Stimulated activated memory B cell treated with anti-CD40 and anti-IgM and Interleukin-4, amounts not matched to agents 10 μg/mL and 1 μg/mL and 100 μg/mL, for 72 hours (primary cell): Measurements from ENCODE around the gene HAGHL.

Experiments
- ATAC-seq: fragments of 150-1000 bp; cut with Tn5 transposase; 2 replicates; pipeline ENCODE4 v1.10.0; 2021
- H3K27ac Mint-ChIP-seq: one replicate; pipeline ENCODE4 v1.8.0; 2022; ENCODE audit warnings: mild to moderate bottlenecking, mixed read lengths
- H3K27me3 Mint-ChIP-seq: one replicate; pipeline ENCODE4 v1.8.0; 2022; ENCODE audit warnings: mixed read lengths
- H3K36me3 Mint-ChIP-seq: one replicate; pipeline ENCODE4 v1.8.0; 2022; ENCODE audit warnings: mixed read lengths
- H3K4me1 Mint-ChIP-seq: one replicate; pipeline ENCODE4 v1.8.0; 2022; ENCODE audit warnings: mixed read lengths
- H3K4me3 Mint-ChIP-seq: one replicate; pipeline ENCODE4 v1.8.0; 2022; ENCODE audit warnings: mild to moderate bottlenecking, moderate library complexity, mixed read lengths
- H3K9me3 Mint-ChIP-seq: one replicate; pipeline ENCODE4 v1.8.0; 2022; ENCODE audit warnings: mixed read lengths

Gene HAGHL

DNA sequence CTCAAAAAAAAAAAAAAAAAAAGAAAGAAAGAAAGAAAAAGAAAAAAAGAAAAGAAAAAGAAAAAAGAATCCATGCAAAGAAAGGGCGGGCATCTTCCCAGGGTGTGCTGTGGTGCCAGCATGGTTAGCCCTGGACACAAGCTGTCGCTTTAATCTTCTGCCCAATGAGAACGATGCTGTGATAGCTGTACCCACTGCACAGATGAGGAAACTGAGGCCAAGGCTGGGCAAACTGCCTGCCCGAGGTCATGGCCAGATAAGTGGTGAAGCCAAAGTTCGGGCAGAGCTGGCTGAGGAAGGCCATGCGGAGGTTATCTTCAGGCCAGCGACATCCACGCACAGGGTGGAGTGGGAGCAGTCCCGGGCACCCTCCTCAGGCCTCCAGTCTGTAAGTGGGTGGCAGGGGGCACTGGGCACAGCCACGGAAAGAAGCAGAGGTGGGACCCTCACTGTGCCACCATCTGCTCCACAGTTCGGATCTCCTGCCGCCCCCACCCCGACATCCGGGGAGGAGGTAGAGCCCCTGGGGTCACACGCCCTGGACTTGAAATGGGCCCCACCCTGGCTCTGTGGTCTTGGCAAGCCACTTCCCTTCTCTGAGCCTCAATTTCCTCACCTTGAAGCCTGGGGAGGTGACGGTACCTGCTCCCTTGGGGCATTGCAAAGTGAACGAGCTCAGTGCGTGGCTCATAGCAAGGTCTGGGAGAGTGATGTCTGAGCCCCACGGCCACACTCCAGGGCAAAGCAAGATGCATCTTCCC is 27.8 kb upstream of the HAGHL start:
- no peak overlapping the region for H3K4me3 Mint-ChIP-seq
- H3K27me3 Mint-ChIP-seq, result peaks cover 63% of the 10 kb centered on the region
- H3K9me3 Mint-ChIP-seq, result no peaks in the 10 kb centered on the region
- no peak overlapping the region for H3K27ac Mint-ChIP-seq
- peaks cover 28% of the 10 kb centered on the region for H3K4me1 Mint-ChIP-seq
- no peaks in the 10 kb centered on the region for H3K36me3 Mint-ChIP-seq
- no peak for ATAC-seq

- no peak overlapping the region for H3K4me3 Mint-ChIP-seq
- H3K4me1 Mint-ChIP-seq, result peaks cover 15% of the 10 kb centered on the region
- H3K27ac Mint-ChIP-seq, result no peak overlapping the region
- H3K9me3 Mint-ChIP-seq, result no peaks in the 10 kb centered on the region
- H3K27me3 Mint-ChIP-seq, result peaks cover 65% of the 10 kb centered on the region
- ATAC-seq, result no peak
- no peaks in the 10 kb centered on the region for H3K36me3 Mint-ChIP-seq
Measured at GRCh38 chr16:700684-701584, 26.0 kb upstream of the HAGHL start.

DNA sequence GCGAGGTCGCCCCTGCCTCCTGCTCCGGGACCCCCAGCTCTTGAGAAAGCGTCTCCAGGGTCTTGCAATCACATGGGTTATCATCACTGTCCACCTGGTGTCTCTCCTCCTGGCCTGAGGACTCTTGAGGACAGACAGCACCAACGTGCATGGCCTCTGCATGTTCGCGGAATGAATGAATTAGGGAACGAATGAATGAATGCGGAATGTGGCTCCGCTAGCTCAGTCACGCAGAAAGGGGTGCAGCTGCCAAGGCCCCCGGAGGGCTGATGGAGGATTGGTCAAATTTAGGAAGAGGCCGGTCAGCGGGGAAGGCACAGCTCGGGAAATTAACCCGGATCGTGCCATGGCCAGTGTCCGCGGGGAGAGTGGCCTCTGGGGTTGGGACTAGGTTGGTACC is 24.6 kb upstream of the HAGHL start:
- Mint-ChIP-seq H3K9me3 (no peaks in the 10 kb centered on the region), H3K36me3 (no peaks in the 10 kb centered on the region), H3K27ac (no peak overlapping the region), H3K4me1 (peaks cover 17% of the 10 kb centered on the region), H3K4me3 (no peak overlapping the region), H3K27me3 (peaks cover 67% of the 10 kb centered on the region)
- no peak for ATAC-seq

DNA sequence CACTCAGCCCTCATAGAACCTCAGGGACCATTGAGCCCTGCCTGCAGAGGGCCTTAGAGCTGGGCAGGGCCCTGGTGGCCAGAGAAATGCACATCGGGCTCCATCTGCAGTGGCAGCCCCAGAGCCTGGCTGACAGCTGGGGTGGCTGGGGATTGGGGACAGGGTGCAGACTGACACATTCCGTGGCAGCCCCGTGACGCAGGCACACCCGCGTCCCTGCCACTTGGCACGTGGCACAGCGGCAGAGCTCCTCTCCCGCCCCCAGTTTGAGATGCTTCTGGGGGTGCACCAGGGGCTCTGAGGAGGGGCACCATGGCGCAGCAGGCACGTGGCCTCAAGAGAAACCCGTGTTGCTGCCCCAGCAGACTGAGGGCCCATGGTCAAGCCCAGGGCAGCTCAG is 23.5 kb upstream of the HAGHL start:
- Mint-ChIP-seq H3K9me3 (no peaks in the 10 kb centered on the region), H3K4me3 (no peak overlapping the region), H3K27ac (no peak overlapping the region), H3K27me3 (peaks cover 72% of the 10 kb centered on the region), H3K4me1 (peaks cover 17% of the 10 kb centered on the region), H3K36me3 (no peaks in the 10 kb centered on the region)
- ATAC-seq, result no peak

- no peaks in the 10 kb centered on the region for H3K9me3 Mint-ChIP-seq
- peaks cover 17% of the 10 kb centered on the region for H3K4me1 Mint-ChIP-seq
- H3K27ac Mint-ChIP-seq, result no peak overlapping the region
- no peaks in the 10 kb centered on the region for H3K36me3 Mint-ChIP-seq
- peaks cover 72% of the 10 kb centered on the region for H3K27me3 Mint-ChIP-seq
- H3K4me3 Mint-ChIP-seq, result no peak overlapping the region
- ATAC-seq, result no peak
Measured at GRCh38 chr16:704047-704446, 22.9 kb upstream of the HAGHL start.

DNA sequence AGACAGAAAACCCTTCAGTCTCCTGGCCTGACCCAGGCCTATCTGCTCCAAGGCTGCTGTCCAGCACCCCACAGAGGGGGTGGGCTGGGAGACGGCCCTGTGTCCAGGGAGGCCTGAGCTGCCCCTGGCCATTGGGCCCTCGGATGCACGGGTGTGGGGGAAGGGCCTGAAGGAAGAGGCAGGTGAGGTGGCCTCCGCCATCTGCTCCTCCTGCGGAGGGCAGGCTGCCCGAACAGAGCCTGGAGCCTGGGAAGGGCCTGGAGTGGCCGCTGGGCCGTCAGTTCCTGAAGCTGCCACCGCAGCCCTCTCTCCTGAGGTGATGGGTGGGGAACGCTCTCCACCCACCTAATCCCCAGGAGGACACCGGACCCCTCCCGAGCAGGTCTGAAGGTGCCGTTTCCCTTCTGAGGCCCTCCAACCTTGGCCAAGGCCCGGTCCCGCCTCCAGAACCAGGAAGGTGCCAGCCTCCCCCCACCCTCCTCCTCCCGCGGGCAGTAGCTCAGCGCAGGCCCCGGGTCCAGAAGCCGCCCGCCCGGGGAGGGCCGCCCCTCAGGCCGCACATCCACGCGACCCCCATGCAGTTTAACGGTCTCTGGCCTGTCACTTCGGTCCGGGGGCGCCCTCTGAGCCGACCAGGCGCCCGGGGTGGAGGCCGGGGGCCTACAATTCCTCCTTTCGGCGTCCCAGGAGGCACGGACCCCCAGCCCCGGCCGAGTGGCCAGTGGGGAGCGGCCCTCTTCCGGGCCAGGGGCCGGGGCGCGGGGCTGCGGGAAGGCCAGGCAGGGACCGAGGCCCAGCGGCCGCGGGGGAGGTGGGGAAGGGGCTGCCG is 22.1 kb upstream of the HAGHL start:
- Mint-ChIP-seq H3K36me3 (no peaks in the 10 kb centered on the region), H3K27me3 (peaks cover 79% of the 10 kb centered on the region), H3K4me1 (peaks cover 12% of the 10 kb centered on the region), H3K4me3 (no peak overlapping the region), H3K27ac (no peak overlapping the region), H3K9me3 (no peaks in the 10 kb centered on the region)
- ATAC-seq, result no peak

DNA sequence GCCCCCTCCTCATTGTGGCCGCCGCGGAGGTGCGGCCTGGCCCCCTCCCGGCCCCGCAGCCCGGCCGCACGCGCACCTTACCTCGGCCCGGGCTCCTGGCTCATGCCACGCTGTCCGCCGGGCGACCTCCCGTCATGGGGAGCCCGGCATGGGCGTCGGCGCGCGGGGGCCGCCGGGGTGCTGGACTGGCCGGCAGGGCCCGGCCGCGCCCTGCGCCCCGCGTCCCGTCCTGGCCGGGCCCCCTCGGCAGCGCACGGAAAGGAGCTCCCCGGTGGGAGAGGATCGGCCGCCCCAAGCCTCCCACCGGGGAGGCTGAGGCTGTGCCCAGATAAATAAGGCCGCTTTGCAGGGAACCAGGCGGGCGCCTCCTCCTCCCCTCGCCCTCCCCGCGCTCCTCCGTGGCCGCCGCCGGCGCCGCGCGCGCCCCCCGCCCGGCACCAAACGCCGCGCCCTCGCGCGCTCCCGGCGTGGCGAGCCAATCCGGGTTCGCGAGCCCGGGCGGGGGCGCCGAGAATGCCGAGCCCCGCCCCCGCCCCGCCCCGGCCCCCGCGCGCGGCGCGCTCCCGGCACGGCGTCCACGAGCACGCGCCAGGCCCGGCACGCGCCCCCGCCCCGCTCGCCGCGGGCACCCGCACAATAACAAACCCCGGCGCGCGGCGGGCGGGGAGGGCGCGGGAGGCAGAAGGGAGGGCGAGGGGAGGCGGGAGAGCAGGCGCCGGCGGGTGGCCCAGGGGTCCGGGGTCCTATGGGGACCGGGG is 21.3 kb upstream of the HAGHL start, which contains the start of gene FBXL16:
TSS of gene FBXL16 (minus strand) at position 371 of the 758 bp plus-strand sequence. CDS start 8,396 bp downstream, outside the sequence.
- no peaks in the 10 kb centered on the region for H3K36me3 Mint-ChIP-seq
- no peak for ATAC-seq
- peaks cover 12% of the 10 kb centered on the region for H3K4me1 Mint-ChIP-seq
- H3K27me3 Mint-ChIP-seq, result peaks cover 87% of the 10 kb centered on the region
- peak within 1 kb of the TSS; percentile 9 for H3K4me3 Mint-ChIP-seq
- no peaks in the 10 kb centered on the region for H3K9me3 Mint-ChIP-seq
- H3K27ac Mint-ChIP-seq, result no peak within 1 kb of the TSS

- H3K27ac Mint-ChIP-seq, result no peak overlapping the region
- ATAC-seq, result no peak
- peak overlapping the region; percentile 9 for H3K4me3 Mint-ChIP-seq
- peaks cover 12% of the 10 kb centered on the region for H3K4me1 Mint-ChIP-seq
- H3K9me3 Mint-ChIP-seq, result no peaks in the 10 kb centered on the region
- H3K27me3 Mint-ChIP-seq, result peaks cover 90% of the 10 kb centered on the region
- H3K36me3 Mint-ChIP-seq, result no peaks in the 10 kb centered on the region
Measured at GRCh38 chr16:706189-707061, 20.5 kb upstream of the HAGHL start.

GRCh38 chr16:707062-707538 is 19.8 kb upstream of the HAGHL start:
- Mint-ChIP-seq H3K36me3 (no peaks in the 10 kb centered on the region), H3K9me3 (no peaks in the 10 kb centered on the region), H3K27me3 (peaks cover 85% of the 10 kb centered on the region), H3K4me3 (no peak overlapping the region), H3K4me1 (peaks cover 10% of the 10 kb centered on the region), H3K27ac (no peak overlapping the region)
- ATAC-seq, result no peak

GRCh38 chr16:708019-708418 is 18.9 kb upstream of the HAGHL start:
- peaks cover 76% of the 10 kb centered on the region for H3K27me3 Mint-ChIP-seq
- no peak for ATAC-seq
- H3K4me3 Mint-ChIP-seq, result no peak overlapping the region
- peaks cover 6% of the 10 kb centered on the region for H3K4me1 Mint-ChIP-seq
- H3K9me3 Mint-ChIP-seq, result no peaks in the 10 kb centered on the region
- no peak overlapping the region for H3K27ac Mint-ChIP-seq
- H3K36me3 Mint-ChIP-seq, result no peaks in the 10 kb centered on the region

DNA sequence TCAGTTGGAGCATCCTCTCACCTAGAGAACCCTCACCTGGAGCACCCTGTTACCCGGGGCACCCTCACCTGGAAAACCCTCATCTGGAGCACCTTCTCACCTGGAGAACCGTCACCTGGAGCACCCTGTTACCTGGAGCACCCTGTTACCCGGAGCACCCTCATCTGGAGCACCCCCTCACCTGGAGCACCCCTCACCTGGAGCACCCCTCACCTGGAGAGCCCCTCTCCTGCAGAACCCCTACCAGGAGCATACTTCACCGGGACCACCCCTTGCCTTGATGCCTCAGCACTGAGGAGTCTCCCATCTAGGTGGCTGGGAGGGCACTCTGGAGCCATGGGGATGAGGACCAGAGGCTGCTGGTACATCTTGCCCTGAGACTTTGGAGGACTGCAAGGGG is 17.9 kb upstream of the HAGHL start:
- ATAC-seq, result no peak
- no peak overlapping the region for H3K27ac Mint-ChIP-seq
- H3K27me3 Mint-ChIP-seq, result peaks cover 70% of the 10 kb centered on the region
- no peaks in the 10 kb centered on the region for H3K9me3 Mint-ChIP-seq
- no peaks in the 10 kb centered on the region for H3K36me3 Mint-ChIP-seq
- H3K4me3 Mint-ChIP-seq, result no peak overlapping the region
- peaks cover 7% of the 10 kb centered on the region for H3K4me1 Mint-ChIP-seq

GRCh38 chr16:709566-710499 is 17.1 kb upstream of the HAGHL start:
- Mint-ChIP-seq H3K9me3 (no peaks in the 10 kb centered on the region), H3K4me3 (no peak overlapping the region), H3K27me3 (peaks cover 68% of the 10 kb centered on the region), H3K27ac (no peak overlapping the region), H3K36me3 (no peaks in the 10 kb centered on the region), H3K4me1 (peaks cover 14% of the 10 kb centered on the region)
- ATAC-seq, result no peak
